CD4-positive, alpha-beta T cell treated with Interleukin-6 at 100 ng/mL for 8 hours (primary cell): Measurements from ENCODE around the gene SPATA13.

Experiments used
- DNase-seq: peaks from one replicate; pipeline ENCODE4 v3.0.0-alpha.2; 2020; ENCODE audit warnings: mixed read lengths, low spot score

Gene SPATA13

GRCh38 chr13:24253520-24254145 lies 93.1 kb downstream of the SPATA13 start:
- no peak for DNase-seq

DNA sequence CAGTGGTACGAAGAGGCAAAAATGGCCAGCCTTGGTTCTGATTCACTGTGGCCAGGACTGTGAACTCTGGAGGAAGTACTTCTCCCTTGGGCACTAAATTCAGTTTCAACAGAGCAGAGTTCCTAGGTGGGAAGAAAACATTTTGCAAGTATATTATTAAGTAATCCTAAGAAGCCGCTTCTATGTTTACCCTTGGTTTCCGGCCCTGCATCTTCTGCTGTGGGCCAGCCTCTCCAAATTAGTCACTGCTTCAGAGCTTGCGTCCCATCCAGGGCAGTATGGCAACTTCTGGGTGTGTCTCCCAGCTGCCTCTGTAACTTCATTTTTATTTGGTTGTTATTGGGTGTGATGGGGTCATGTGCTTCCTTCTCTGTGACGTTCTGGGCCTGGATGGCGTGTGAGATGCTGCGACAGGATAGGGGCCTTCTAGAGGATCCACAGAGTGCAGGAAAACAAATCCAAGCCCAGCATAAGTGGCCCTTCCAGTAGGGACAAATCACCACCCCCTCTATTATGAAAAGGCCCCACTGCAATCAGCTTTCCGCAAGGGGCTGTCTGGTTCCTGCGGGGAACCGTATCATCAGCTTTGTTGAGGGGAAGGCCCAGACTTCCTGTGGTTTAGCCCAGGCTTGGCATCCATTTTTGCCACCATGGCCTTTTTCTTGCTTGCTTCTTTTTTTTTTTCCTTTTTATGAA lies 93.8 kb downstream of the SPATA13 start:
- peak; percentile 71 for DNase-seq

- DNase-seq: no peak
Observed at GRCh38 chr13:24257497-24257896, 97.0 kb downstream of the SPATA13 start.

DNA sequence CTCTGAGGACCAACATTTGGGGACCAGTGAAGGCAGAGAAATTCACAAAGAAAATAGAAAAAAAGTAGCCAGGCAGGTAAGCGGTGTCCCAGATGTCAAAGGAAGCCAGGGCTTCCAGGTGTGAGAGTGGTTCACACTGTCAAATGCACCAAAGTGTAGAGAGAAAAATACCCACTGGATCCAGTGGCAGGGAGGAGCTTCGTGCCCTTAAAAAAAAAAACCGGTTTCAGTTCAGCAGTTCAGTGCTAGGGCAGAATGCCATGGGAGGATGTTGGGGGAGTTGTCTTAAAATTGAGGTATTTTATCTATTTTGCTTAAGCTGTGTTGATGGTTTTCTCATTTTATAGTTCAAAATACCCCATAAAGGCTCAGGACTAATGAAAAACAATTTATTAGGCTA lies 101.0 kb downstream of the SPATA13 start:
- DNase-seq: peak; percentile 60

GRCh38 chr13:24263632-24264031 lies 103.1 kb downstream of the SPATA13 start:
- DNase-seq: no peak

GRCh38 chr13:24264976-24265375 lies 104.5 kb downstream of the SPATA13 start:
- DNase-seq: peak; percentile 86

- no peak for DNase-seq
Observed at GRCh38 chr13:24265453-24265852, 104.9 kb downstream of the SPATA13 start.

DNA sequence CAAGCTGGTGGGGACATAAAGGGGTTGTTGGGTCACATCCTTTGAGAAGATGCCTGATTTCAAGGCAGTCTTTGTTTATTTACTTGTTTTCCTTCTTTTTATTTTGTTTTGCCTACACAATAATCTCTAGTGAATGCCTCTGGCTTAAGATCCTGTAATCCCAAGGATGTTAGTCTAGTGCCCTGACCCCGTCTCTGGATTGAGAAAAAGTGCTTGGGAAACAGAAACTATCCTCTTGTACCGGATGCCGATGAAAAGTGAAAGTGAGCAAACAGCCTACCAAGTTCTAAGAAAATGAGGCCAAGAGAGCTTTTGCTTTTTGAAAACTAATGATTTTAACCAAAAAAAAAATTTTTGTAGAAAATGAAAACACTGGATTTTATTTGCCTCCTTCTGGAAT lies 106.8 kb downstream of the SPATA13 start:
- DNase-seq: peak; percentile 56

DNA sequence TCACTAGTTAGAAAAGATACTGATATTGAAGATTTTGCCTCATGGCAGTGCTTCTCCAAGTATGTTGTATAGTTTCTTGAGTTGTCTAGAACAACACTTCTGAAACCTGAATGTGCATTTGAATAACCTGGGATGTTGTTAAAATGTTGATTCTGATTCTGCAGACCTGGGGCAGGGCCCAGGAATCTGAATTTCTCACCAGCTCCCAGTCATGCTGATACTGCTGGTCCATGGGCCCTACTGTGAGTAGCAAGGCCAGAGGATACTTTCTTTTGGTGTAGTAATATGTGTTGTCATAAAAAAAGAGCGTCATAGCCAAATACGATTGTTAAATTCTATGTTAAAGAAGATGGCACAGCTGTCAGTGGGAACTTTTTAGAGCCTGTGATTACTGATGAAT lies 107.3 kb downstream of the SPATA13 start:
- no peak for DNase-seq

GRCh38 chr13:24269821-24270220 lies 109.3 kb downstream of the SPATA13 start:
- no peak for DNase-seq

GRCh38 chr13:24270639-24271141 lies 110.2 kb downstream of the SPATA13 start:
- peak; percentile 62 for DNase-seq

- no peak for DNase-seq
Observed at GRCh38 chr13:24271231-24271600, 110.7 kb downstream of the SPATA13 start.

- peak; percentile 84 for DNase-seq
Observed at GRCh38 chr13:24271601-24272451, 111.3 kb downstream of the SPATA13 start.

DNA sequence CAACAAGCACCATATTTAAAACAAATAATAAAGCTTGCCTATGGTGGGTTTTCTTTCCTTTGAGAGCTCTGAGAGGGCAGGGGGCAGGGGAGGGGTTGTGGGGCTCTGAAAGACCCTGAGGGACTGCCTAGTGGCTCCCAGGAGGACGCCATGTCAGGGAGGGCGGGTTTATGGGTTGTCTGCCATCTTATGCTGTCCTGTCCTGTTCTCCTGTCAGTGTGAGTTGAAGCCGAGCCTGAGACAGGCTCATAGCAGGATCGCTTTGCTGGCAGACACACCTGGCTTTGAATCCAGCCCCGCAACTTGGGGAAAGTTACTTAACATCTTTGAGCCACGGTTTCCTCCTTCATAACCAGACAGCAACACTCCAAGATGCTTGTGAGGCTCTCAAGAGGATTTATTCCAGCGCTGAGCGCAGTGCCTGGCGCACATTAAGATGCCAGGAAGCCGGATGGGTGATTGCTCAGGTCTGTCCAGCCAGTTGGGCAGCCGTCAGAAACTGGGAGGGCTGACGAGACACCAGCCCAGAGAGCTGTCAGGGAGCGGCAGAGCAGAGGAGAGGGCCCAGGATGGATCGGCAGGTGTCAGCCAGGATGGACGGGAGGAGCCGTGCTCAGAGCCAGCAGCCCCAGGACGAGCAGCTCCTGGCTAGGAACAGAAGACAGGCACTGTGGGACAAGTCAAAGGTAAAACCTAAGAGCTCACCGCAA lies 112.1 kb downstream of the SPATA13 start:
- no peak for DNase-seq

DNA sequence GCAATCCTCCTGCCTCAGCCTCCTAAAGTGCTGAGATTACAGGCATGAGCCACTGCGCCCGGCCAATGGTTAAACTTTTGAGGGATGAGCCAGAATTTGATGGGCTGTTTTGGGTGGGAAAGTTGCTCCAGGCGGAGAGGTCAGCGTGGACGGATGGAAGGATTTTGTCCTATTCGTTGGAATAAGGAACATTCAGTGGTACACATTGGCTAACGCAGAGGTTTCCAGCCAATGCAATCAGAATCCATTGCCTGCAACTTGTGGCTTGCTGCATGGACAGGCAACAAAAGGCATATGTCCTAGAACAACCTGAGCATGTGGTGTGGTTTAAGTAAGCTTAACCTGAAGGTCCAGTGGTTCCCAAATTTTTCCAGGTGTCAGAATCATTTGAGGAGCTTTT lies 113.4 kb downstream of the SPATA13 start:
- DNase-seq: no peak

- peak; percentile 55 for DNase-seq
Observed at GRCh38 chr13:24274452-24275021, 114.0 kb downstream of the SPATA13 start.

DNA sequence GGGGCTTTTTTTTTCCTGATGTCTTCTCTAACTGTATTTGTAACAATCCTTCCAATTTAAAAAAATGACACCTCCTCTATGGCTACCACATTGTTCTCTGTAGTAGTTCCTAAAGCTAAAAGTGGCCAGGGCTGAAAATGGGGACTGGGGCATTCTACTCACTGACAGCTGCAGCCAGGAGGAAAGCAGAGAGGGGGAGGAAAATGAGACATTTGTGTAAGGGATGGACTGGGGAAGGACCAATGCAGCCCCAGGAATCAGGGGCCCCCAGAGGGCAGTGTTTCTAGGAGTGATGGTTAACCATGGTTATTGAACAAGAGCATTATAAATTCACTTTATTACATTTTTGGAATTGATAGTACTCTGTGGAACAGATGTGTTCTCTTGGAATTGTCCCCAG lies 114.5 kb downstream of the SPATA13 start:
- DNase-seq: no peak

- peak; percentile 44 for DNase-seq
Observed at GRCh38 chr13:24276306-24276705, 115.8 kb downstream of the SPATA13 start.

DNA sequence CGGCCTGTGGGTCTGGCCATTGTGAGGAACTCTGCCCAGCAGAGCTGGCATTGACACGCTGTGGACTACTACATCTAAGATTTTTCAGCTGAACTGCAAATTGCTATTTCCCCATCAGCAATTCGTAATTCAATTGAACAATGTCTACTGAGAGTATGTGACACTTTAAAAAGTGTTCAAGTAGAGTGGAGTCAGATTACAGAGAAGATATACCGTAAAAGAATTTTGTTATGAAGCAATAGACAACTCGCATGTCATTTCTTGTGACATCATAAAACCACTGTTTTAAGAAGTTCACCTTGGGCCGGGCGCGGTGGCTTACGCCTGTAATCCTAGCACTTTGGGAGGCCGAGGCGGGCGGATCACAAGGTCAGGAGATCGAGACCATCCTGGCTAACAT lies 116.3 kb downstream of the SPATA13 start:
- no peak for DNase-seq

GRCh38 chr13:24277761-24278160 lies 117.2 kb downstream of the SPATA13 start:
- no peak for DNase-seq

- DNase-seq: no peak
Observed at GRCh38 chr13:24279327-24280110, 119.0 kb downstream of the SPATA13 start.
